Measurements from ENCODE around the gene MMP7. TPM values are rescaled to one million over a fixed set of nuclear protein-coding genes. Genes with fewer than 3 reads are reported as not detected.

Gene MMP7
- total RNA-seq, 1 donor from 2014 or later: not detected

DNA sequence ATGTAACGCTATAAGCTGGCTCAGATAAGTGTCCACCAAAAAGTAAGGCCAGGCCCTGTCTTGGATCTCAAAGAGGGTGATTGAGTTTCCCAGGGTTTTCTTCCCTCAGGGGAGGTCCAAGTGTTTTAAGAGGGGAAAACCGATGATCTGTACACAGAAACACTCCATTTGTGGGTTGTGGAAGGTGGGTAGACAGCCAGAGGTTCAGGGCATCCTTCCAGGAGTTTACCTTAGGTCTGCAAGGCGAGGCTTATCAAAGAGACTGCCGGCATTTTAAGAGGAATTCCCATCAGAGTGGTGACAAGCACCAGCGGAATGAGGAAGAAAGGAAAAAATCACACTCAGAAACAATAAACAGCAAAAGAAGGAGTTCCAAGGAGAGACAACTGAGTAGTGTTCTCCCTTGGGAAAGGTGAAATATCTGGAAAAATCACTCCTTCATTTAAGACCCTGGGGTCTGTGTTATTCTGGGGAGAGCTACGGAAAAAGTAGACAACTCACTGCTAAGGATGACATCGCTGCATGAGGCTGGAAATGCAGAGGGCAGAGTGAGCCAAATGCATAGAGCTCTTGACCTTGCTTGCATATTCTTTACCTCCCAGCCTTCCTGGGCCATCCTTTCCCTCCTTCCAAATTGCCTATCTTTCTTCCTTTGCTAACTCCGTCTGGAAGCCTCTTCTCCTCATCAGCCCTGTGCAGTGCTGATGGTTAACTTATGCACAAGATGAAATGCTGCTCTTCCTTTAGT, 22.1 kb upstream of the MMP7 start:
- Mint-ChIP-seq H3K9me3 (ENCODE audit: unreplicated experiment) (no peaks in the 10 kb centered on the region), H3K27me3 (ENCODE audit: unreplicated experiment) (no peaks in the 10 kb centered on the region), H3K36me3 (ENCODE audit: unreplicated experiment) (no peaks in the 10 kb centered on the region), H3K27ac (ENCODE audit: unreplicated experiment) (no peak overlapping the region), H3K4me3 (ENCODE audit: unreplicated experiment) (no peak overlapping the region), H3K4me1 (ENCODE audit: unreplicated experiment) (no peaks in the 10 kb centered on the region)
- DNase-seq (ENCODE audit: extremely low spot score, unreplicated experiment): no peak
- TF ChIP-seq, protein P1, sequence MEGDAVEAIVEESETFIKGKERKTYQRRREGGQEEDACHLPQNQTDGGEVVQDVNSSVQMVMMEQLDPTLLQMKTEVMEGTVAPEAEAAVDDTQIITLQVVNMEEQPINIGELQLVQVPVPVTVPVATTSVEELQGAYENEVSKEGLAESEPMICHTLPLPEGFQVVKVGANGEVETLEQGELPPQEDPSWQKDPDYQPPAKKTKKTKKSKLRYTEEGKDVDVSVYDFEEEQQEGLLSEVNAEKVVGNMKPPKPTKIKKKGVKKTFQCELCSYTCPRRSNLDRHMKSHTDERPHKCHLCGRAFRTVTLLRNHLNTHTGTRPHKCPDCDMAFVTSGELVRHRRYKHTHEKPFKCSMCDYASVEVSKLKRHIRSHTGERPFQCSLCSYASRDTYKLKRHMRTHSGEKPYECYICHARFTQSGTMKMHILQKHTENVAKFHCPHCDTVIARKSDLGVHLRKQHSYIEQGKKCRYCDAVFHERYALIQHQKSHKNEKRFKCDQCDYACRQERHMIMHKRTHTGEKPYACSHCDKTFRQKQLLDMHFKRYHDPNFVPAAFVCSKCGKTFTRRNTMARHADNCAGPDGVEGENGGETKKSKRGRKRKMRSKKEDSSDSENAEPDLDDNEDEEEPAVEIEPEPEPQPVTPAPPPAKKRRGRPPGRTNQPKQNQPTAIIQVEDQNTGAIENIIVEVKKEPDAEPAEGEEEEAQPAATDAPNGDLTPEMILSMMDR (IDR thresholded peaks at IDR 0.05): no peak

DNA sequence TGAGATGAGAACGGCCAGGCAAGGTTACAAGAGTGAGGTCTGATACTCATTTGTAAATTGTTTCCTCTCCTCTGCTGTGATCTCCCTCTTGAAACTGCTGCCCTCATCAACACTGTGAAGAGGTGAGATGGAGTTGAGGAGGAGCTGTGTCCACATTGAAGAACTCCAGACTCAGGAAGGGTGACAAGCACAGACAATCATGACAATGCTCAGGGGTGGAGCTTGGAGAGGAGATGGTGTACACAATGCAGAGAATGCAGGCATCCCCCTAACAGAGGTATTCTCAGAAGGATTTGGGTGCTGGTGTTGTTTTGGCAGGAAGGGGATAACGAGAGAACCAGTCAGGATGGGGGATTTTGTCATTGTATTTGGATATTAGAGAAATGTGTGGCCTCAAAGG, 21.5 kb upstream of the MMP7 start:
- DNase-seq (ENCODE audit: extremely low spot score, unreplicated experiment): no peak
- Mint-ChIP-seq H3K4me1 (ENCODE audit: unreplicated experiment) (no peaks in the 10 kb centered on the region), H3K36me3 (ENCODE audit: unreplicated experiment) (no peaks in the 10 kb centered on the region), H3K27me3 (ENCODE audit: unreplicated experiment) (no peaks in the 10 kb centered on the region), H3K27ac (ENCODE audit: unreplicated experiment) (no peak overlapping the region), H3K9me3 (ENCODE audit: unreplicated experiment) (no peaks in the 10 kb centered on the region), H3K4me3 (ENCODE audit: unreplicated experiment) (no peak overlapping the region)
- TF ChIP-seq, protein P1 (IDR thresholded peaks at IDR 0.05): no peak

DNA sequence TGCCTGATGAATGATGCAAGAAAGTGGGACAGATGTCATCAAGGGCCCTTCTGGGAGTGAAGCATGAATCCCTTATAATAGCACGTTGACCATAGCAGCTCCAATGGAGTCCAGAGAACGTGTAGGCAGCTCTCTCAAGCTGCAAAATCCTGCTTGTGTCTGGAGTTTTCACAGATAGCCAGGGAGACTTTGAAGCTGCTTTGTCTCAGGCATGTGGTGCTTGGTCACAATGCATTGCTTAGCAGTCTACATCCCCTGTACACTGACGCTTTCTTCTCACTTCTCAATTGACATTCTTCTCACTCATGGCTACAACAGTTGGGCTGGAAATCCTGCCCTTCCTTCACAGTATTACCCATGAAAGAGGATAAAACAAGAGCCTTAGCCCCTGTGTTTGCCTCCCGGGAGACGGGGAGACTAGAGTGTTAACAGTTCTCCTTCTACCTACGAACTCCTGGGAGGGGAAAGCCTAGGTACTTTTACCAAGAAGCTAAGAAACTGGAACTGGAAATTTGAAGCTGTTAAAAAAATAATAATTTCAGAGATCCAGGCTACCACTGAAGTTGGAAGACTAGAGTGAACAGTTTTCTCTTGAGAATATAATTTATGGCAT, 20.7 kb upstream of the MMP7 start:
- TF ChIP-seq, protein P1 (IDR thresholded peaks at IDR 0.05): no peak
- DNase-seq (ENCODE audit: extremely low spot score, unreplicated experiment): no peak
- Mint-ChIP-seq H3K27ac (ENCODE audit: unreplicated experiment) (no peak overlapping the region), H3K4me3 (ENCODE audit: unreplicated experiment) (no peak overlapping the region), H3K36me3 (ENCODE audit: unreplicated experiment) (no peaks in the 10 kb centered on the region), H3K9me3 (ENCODE audit: unreplicated experiment) (no peaks in the 10 kb centered on the region), H3K4me1 (ENCODE audit: unreplicated experiment) (peaks cover 5% of the 10 kb centered on the region), H3K27me3 (ENCODE audit: unreplicated experiment) (no peaks in the 10 kb centered on the region)

DNA sequence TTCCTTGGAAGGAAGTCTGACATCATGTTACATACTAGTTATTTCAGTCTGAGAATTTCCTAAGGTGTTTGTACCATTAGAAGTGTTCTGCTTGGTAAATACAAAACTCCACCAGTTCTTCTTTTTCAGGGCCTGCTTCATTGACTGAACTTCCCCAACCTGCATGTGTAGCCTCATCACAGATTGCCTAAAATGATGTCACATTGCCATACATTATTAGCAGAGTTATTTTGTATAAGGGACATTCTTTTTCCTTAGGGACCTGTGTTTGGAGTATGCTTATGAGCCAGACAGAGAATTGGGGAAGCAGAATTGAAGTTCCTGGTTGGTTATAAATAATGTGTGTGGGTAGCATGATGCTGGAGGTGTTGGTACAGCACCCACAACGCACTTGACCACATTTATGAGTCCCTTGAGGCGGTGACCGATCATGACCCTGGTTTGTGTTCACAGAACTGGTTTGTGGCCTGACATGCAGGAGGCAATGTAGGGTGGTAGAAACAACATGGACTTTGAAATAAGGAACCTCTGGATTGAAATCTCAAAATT, 16.4 kb upstream of the MMP7 start:
- TF ChIP-seq, protein P1 (IDR thresholded peaks at IDR 0.05): no peak
- DNase-seq (ENCODE audit: extremely low spot score, unreplicated experiment): no peak
- Mint-ChIP-seq H3K27me3 (ENCODE audit: unreplicated experiment) (no peaks in the 10 kb centered on the region), H3K4me3 (ENCODE audit: unreplicated experiment) (no peak overlapping the region), H3K27ac (ENCODE audit: unreplicated experiment) (no peak overlapping the region), H3K9me3 (ENCODE audit: unreplicated experiment) (no peaks in the 10 kb centered on the region), H3K36me3 (ENCODE audit: unreplicated experiment) (no peaks in the 10 kb centered on the region), H3K4me1 (ENCODE audit: unreplicated experiment) (peaks cover 7% of the 10 kb centered on the region)

DNA sequence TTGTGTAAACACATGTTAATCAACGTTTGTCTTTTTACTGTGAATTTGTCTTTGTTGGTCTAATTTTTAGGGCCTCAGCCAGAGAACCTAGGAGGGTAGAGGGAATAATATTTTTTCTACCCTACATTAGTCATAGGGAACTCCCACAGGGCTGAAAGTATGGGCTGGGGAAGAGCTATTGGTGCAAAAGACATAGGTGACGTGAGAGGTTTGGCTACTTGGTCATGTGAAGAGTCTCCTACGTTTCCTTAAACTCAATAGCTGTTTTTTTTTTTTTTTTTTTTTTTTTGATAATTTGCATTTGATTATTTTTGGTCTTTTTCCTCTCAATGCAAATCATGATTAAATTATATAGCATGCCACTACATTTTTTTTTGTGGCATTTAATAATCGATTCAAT, 15.9 kb upstream of the MMP7 start:
- Mint-ChIP-seq H3K4me1 (ENCODE audit: unreplicated experiment) (peaks cover 7% of the 10 kb centered on the region), H3K4me3 (ENCODE audit: unreplicated experiment) (no peak overlapping the region), H3K9me3 (ENCODE audit: unreplicated experiment) (no peaks in the 10 kb centered on the region), H3K27ac (ENCODE audit: unreplicated experiment) (no peak overlapping the region), H3K36me3 (ENCODE audit: unreplicated experiment) (no peaks in the 10 kb centered on the region), H3K27me3 (ENCODE audit: unreplicated experiment) (no peaks in the 10 kb centered on the region)
- TF ChIP-seq, protein P1 (IDR thresholded peaks at IDR 0.05): no peak
- DNase-seq (ENCODE audit: extremely low spot score, unreplicated experiment): no peak

Data from osteocyte (in vitro differentiated cells).